Esophagus squamous epithelium (tissue), 4 donors: Measurements from ENCODE around the gene ATAD3A.

Source experiments
- CTCF ChIP-seq, 6 experiments: fragments of 450-650 bp in 4 of 6; fragments of 200-600 bp in 2 of 6; sonication (generic) in 2 of 6; IDR thresholded peaks; one replicate each; pipeline ENCODE4 v1.5.1; 2016 to 2019; ENCODE audit warnings: antibody characterized with exemption in 6 of 6, mild to moderate bottlenecking in 4 of 6, moderate library complexity in 4 of 6
- POLR2A ChIP-seq, 4 donors: fragments of 450-650 bp; IDR thresholded peaks; one replicate each; pipeline ENCODE4 v1.6.1; 2017; ENCODE audit warnings: antibody characterized with exemption in 4 of 4, mild to moderate bottlenecking in 4 of 4, moderate library complexity in 3 of 4

- TF ChIP-seq POLR2A (IDR thresholded peaks at IDR 0.05) (no peak), CTCF (IDR thresholded peaks at IDR 0.05) (no peak)
These were observed 50.7 kb downstream of the ATAD3A start for GRCh38 chr1:1562556-1563195.
